Measurements from ENCODE around the gene SLC35F1.

Gene SLC35F1

DNA sequence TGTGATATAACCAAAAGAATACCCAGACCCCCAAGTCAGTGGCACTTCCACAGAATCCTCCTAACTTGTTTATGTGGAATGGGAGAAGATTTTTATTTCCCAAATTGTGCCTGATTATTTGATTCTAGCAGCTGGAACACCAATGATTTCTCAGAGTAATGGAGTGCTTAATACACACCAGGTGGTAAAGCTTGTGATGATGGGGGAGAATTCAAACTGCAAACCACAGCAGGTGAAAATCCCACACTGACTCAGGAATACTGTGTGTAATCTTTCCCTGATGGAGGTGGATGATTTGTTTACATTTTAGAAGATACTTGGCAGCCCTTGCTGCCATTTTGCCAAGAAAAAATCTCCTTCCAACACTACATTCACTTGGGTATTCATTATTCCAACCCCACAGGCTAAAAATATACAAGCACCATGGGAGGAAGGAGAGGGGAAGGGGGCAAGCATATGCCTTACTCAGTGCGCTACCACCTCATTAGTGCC lies 428.3 kb downstream of the SLC35F1 start:
- no peak overlapping the region for H3K4me3 ChIP-seq (ENCODE audit: control insufficient read depth, low read depth, low read length)
- TF ChIP-seq, protein P1, sequence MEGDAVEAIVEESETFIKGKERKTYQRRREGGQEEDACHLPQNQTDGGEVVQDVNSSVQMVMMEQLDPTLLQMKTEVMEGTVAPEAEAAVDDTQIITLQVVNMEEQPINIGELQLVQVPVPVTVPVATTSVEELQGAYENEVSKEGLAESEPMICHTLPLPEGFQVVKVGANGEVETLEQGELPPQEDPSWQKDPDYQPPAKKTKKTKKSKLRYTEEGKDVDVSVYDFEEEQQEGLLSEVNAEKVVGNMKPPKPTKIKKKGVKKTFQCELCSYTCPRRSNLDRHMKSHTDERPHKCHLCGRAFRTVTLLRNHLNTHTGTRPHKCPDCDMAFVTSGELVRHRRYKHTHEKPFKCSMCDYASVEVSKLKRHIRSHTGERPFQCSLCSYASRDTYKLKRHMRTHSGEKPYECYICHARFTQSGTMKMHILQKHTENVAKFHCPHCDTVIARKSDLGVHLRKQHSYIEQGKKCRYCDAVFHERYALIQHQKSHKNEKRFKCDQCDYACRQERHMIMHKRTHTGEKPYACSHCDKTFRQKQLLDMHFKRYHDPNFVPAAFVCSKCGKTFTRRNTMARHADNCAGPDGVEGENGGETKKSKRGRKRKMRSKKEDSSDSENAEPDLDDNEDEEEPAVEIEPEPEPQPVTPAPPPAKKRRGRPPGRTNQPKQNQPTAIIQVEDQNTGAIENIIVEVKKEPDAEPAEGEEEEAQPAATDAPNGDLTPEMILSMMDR (IDR thresholded peaks at IDR 0.05; ENCODE audit: control insufficient read depth, insufficient read depth, low read depth, low read length, missing control alignments): no peak
- no peak for DNase-seq (ENCODE audit: low read depth)

DNA sequence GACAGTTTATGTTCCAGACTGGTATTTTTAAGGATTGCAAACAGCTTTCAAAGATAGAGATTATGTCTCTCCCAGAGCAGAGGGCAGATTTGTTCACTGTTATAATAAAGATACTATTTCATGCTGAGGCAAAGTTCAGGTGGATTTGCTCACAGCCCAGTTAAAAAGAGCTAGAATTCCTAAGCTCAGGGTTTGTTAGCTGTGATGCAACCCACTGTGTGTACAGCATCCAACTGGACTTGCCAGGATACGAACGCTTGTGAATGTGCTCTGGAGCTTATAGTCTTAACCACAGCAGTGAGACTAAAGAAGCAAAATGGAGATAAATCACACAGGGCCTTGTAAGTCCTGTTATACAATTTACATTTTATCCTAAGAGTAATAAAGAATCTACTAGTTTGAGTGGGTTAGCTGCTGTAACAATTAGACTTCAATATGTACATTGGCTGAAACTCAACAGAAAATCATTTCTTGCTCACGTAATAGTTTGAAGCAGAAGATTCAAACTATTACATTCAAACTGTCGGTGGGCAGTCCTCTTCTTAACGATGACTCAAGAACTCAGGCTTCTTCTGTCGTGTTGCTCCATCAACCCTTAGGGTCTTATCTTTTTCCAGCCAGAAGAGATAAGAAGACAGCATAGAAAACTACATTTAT lies 437.1 kb downstream of the SLC35F1 start:
- no peak overlapping the region for H3K4me3 ChIP-seq (ENCODE audit: control insufficient read depth, low read depth, low read length)
- TF ChIP-seq, protein P1 (IDR thresholded peaks at IDR 0.05; ENCODE audit: control insufficient read depth, insufficient read depth, low read depth, low read length, missing control alignments): no peak
- no peak for DNase-seq (ENCODE audit: low read depth)

DNA sequence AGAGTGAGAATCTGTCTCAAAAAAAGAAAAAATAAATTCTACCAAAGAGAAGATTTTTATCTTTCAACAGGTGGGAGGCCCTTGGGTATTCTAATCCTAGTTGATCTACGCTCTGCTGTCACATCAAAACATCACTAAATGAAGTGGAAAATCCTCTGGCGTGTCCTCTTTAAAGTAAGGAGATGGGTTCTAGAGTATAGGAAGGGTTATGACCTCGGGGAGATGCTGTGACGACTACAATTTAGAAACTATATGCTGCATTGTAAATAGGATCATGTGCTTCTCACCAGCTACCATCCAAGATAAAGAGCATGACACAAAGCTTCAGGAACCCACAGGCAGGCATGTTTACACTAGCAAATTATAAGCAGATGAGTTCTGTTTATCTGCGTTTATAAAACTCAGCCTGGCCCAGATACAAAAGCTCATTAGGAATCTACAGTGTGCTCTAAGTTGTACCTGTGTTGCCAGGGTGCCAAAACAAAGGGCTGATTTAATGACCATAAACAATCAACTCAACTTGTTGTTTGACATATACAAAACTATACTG lies 443.9 kb downstream of the SLC35F1 start:
- TF ChIP-seq, protein P1 (IDR thresholded peaks at IDR 0.05; ENCODE audit: control insufficient read depth, insufficient read depth, low read depth, low read length, missing control alignments): no peak
- no peak overlapping the region for H3K4me3 ChIP-seq (ENCODE audit: control insufficient read depth, low read depth, low read length)
- peak; percentile 14 for DNase-seq (ENCODE audit: low read depth)

DNA sequence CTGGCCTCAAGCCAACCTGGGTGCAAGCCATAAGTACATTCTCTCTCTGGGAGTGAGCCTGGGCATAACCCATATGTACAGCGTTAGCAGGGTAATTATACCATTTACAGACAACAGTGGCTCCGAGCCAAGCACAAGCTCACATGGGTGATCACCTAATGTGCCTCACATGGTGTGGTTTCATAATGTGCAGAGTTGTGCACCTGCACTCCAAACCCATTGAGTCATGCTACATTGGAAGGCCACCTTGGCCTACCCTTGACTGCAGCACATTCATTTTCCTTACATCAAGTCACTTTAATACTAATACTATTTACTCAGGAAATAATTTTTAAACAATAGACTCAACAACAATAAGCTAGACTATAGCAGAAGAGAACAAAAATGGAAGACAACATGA lies 446.5 kb downstream of the SLC35F1 start:
- no peak overlapping the region for H3K4me3 ChIP-seq (ENCODE audit: control insufficient read depth, low read depth, low read length)
- TF ChIP-seq, protein P1 (IDR thresholded peaks at IDR 0.05; ENCODE audit: control insufficient read depth, insufficient read depth, low read depth, low read length, missing control alignments): no peak
- no peak for DNase-seq (ENCODE audit: low read depth)

DNA sequence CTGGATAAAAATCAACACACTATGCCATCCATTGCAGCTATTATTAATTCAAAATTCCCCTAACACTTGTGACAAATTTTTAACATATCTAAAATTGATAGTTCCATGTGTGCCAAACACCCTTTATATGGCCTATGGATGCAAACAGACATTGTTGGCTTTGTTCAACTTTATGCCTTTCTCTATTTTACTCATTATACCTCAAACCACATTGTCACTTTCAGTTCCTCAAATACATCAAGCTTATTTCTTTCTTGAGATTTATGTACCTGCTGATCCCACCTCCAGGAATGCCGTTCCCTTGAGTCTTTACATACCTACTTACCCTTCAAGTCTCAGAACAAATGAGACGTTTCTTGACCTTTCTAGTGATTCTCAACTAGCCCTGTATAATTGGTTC lies 447.6 kb downstream of the SLC35F1 start:
- DNase-seq (ENCODE audit: low read depth): no peak
- no peak overlapping the region for H3K4me3 ChIP-seq (ENCODE audit: control insufficient read depth, low read depth, low read length)
- TF ChIP-seq, protein P1 (IDR thresholded peaks at IDR 0.05; ENCODE audit: control insufficient read depth, insufficient read depth, low read depth, low read length, missing control alignments): no peak

DNA sequence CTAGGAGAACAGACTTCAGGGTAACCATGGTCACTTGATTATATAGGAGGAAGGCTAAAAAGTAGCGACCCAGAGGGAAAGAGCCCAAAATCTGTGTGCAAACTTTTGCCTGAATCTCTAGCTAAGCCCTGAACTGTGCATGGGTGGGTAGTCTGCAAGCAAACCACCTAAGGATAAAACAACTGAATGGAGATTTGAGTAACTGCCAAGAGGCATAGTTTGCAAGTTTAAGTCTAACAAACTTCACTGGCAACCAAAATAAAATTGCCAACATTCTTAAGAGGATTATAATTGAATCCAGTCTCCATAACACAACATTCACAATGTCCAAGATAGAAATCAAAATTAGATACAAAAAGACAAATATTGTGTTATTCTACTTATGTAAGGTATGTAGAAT lies 449.0 kb downstream of the SLC35F1 start:
- peak; percentile 4 for DNase-seq (ENCODE audit: low read depth)
- TF ChIP-seq, protein P1 (IDR thresholded peaks at IDR 0.05; ENCODE audit: control insufficient read depth, insufficient read depth, low read depth, low read length, missing control alignments): no peak
- H3K4me3 ChIP-seq (ENCODE audit: control insufficient read depth, low read depth, low read length): no peak overlapping the region
